H1 (cell line): Measurements from ENCODE around the gene DSTN. TPM values are rescaled to one million over a fixed set of nuclear protein-coding genes. Genes with fewer than 3 reads are reported as not detected.
A peak's percentile ranks its signal among the peaks of the same experiment; 100 is the strongest.

Source experiments
- CTCF ChIA-PET: fragments of 300-600 bp; sonication (Branson Sonifier 250); formaldehyde crosslinking; loops from one replicate; lab custom pipeline; 2021; ENCODE audit not compliant: partially characterized antibody; lab: Charles Lee
- POLR2A ChIA-PET: fragments of 300-600 bp; sonication (Branson Sonifier 250); formaldehyde crosslinking; loops from one replicate; lab custom pipeline; 2021; ENCODE audit warnings: inconsistent platforms; ENCODE audit not compliant: partially characterized antibody; lab: Charles Lee
- DNase-seq, 2 experiments: peaks; one replicate each; pipeline versions ENCODE4 v3.0.0 to v3.0.0-alpha.2; 2010 to 2022; ENCODE audit warnings: low spot score in 2 of 2, low read depth in 1 of 2, mixed read lengths in 1 of 2
- FAIRE-seq: peaks from 2 replicates; lab custom pipeline; 2011; peaks lifted over from hg19 to GRCh38; lab: Jason Lieb, UNC
- H2AFZ ChIP-seq: 2 replicates; pipeline ENCODE4 v1.8.1; 2012; ENCODE audit warnings: low read length, inconsistent platforms
- H2AK5ac ChIP-seq: 2 replicates; pipeline ENCODE4 v1.6.1; 2013; ENCODE audit warnings: low read depth, low read length
- H2BK120ac ChIP-seq: replicated peaks from 2 replicates; pipeline ENCODE3; 2013; ENCODE audit warnings: low read depth, low read length, inconsistent platforms
- H2BK12ac ChIP-seq: 2 replicates; pipeline ENCODE4 v1.6.1; 2013; ENCODE audit warnings: low read depth, low read length
- H2BK15ac ChIP-seq: 2 replicates; pipeline ENCODE4 v1.6.1; 2013; ENCODE audit warnings: low read length
- H2BK20ac ChIP-seq: 2 replicates; pipeline ENCODE4 v1.6.1; 2013; ENCODE audit warnings: low read length
- H2BK5ac ChIP-seq: 2 replicates; pipeline ENCODE4 v1.6.1; 2013; ENCODE audit warnings: low read depth, low read length
- H3K14ac ChIP-seq: 2 replicates; pipeline ENCODE4 v1.6.1; 2013; ENCODE audit warnings: inconsistent platforms; ENCODE audit not compliant: insufficient read length
- H3K18ac ChIP-seq: 2 replicates; pipeline ENCODE4 v1.6.1; 2013; ENCODE audit warnings: low read length; ENCODE audit errors: extremely low read depth
- H3K23ac ChIP-seq: 2 replicates; pipeline ENCODE4 v1.6.1; 2013; ENCODE audit warnings: inconsistent platforms; ENCODE audit not compliant: insufficient read length
- H3K23me2 ChIP-seq: 2 replicates; pipeline ENCODE4 v1.6.1; 2013; ENCODE audit warnings: low read depth, low read length
- H3K27ac ChIP-seq: 2 replicates; pipeline ENCODE4 v1.6.1; 2011; ENCODE audit warnings: low read depth, low read length, inconsistent platforms
- H3K27me3 ChIP-seq, 4 experiments: replicated peaks in 1 of 4; 1 replicate in 1 of 4; 2 replicates in 3 of 4; pipeline versions ENCODE4 v1.6.1 to v1.8.1; 2011 to 2013; ENCODE audit warnings: low read length in 3 of 4, mild to moderate bottlenecking in 3 of 4, inconsistent platforms in 2 of 4, mixed read lengths in 2 of 4, moderate library complexity in 1 of 4; ENCODE audit not compliant: control insufficient read depth in 3 of 4, insufficient read depth in 3 of 4; ENCODE audit errors: extremely low read depth in 1 of 4
- H3K36me3 ChIP-seq, 4 experiments: 2 replicates each; pipeline versions ENCODE4 v1.6.1 to v1.8.1; 2011 to 2013; ENCODE audit warnings: mild to moderate bottlenecking in 4 of 4, low read length in 3 of 4, moderate library complexity in 2 of 4, control low read depth in 1 of 4, inconsistent platforms in 1 of 4; ENCODE audit not compliant: insufficient read depth in 4 of 4, control insufficient read depth in 2 of 4
- H3K4ac ChIP-seq: replicated peaks from 2 replicates; pipeline ENCODE3; 2013; ENCODE audit warnings: low read length, low read depth, mixed read lengths, inconsistent platforms; ENCODE audit not compliant: insufficient read length
- H3K4me1 ChIP-seq, 4 experiments: replicated peaks in 1 of 4; 1 replicate in 1 of 4; 2 replicates in 3 of 4; pipeline versions ENCODE4 v1.6.1 to v1.8.1; 2011 to 2013; ENCODE audit warnings: low read length in 3 of 4, inconsistent platforms in 2 of 4, mixed read lengths in 1 of 4; ENCODE audit not compliant: insufficient read depth in 4 of 4, control insufficient read depth in 3 of 4
- H3K4me2 ChIP-seq, 2 experiments: 2 replicates each; pipeline versions ENCODE4 v1.6.1 to v1.8.1; 2011 to 2013; ENCODE audit warnings: low read depth in 2 of 2, low read length in 2 of 2, control low read depth in 1 of 2, inconsistent platforms in 1 of 2, mild to moderate bottlenecking in 1 of 2; ENCODE audit not compliant: insufficient read depth in 1 of 2
- H3K4me3 ChIP-seq, 4 experiments: fragments of 200-600, 300-600 bp in 1 of 4; sonication (generic), shearing (Covaris generic), sonication (Bioruptor Twin) in 1 of 4; 2 replicates each; pipeline versions ENCODE4 v1.5.1 to v1.8.1; 2011 to 2016; ENCODE audit warnings: low read length in 4 of 4, low read depth in 3 of 4, control low read depth in 2 of 4, inconsistent platforms in 2 of 4, mild to moderate bottlenecking in 2 of 4, mixed read lengths in 1 of 4, moderate library complexity in 1 of 4; ENCODE audit not compliant: insufficient read depth in 2 of 4; ENCODE audit errors: extremely low read depth in 1 of 4
- H3K56ac ChIP-seq: replicated peaks from 2 replicates; pipeline ENCODE3; 2013; ENCODE audit warnings: low read depth, mild to moderate bottlenecking, mixed read lengths, low read length, inconsistent platforms; ENCODE audit not compliant: insufficient read length
- H3K79me1 ChIP-seq: 2 replicates; pipeline ENCODE4 v1.6.1; 2013; ENCODE audit warnings: low read depth, low read length, control low read depth
- H3K79me2 ChIP-seq, 2 experiments: 2 replicates each; pipeline versions ENCODE4 v1.6.1 to v1.8.1; 2012 to 2013; ENCODE audit warnings: low read length in 2 of 2, mild to moderate bottlenecking in 2 of 2, inconsistent platforms in 1 of 2; ENCODE audit not compliant: insufficient read depth in 2 of 2, control insufficient read depth in 1 of 2
- H3K9ac ChIP-seq, 4 experiments: replicated peaks in 1 of 4; 1 replicate in 1 of 4; 2 replicates in 3 of 4; pipeline versions ENCODE4 v1.6.1 to v1.8.1; 2011 to 2013; ENCODE audit warnings: low read depth in 3 of 4, low read length in 3 of 4, control low read depth in 2 of 4, mild to moderate bottlenecking in 2 of 4, moderate library complexity in 2 of 4, inconsistent platforms in 1 of 4; ENCODE audit errors: extremely low read depth in 1 of 4
- H3K9me3 ChIP-seq, 2 experiments: 2 replicates each; pipeline versions ENCODE4 v1.6.1 to v1.8.1; 2012 to 2013; ENCODE audit warnings: mild to moderate bottlenecking in 2 of 2, moderate library complexity in 2 of 2, control low read depth in 1 of 2, inconsistent platforms in 1 of 2, low read depth in 1 of 2, low read length in 1 of 2, mixed read lengths in 1 of 2; ENCODE audit not compliant: insufficient read depth in 2 of 2
- H4K20me1 ChIP-seq, 2 experiments: replicated peaks in 1 of 2; 2 replicates each; pipeline versions ENCODE3 to v1.8.1; 2011 to 2013; ENCODE audit warnings: inconsistent platforms in 2 of 2, low read length in 2 of 2, mild to moderate bottlenecking in 1 of 2; ENCODE audit not compliant: insufficient read depth in 2 of 2, control insufficient read depth in 1 of 2
- H4K5ac ChIP-seq: 2 replicates; pipeline ENCODE4 v1.6.1; 2013; ENCODE audit warnings: low read length, low read depth, mixed read lengths, inconsistent platforms; ENCODE audit not compliant: insufficient read length
- H4K8ac ChIP-seq: 2 replicates; pipeline ENCODE4 v1.8.0; 2013; ENCODE audit warnings: mild to moderate bottlenecking, moderate library complexity, low read length, inconsistent platforms; ENCODE audit not compliant: insufficient read depth; ENCODE audit errors: extremely low read depth
- H4K91ac ChIP-seq: replicated peaks from 2 replicates; pipeline ENCODE3; 2013; ENCODE audit warnings: low read length, mixed read lengths, inconsistent platforms; ENCODE audit not compliant: insufficient read length
- CTCF ChIP-seq, 3 experiments: IDR thresholded peaks; 1 replicate in 2 of 3; 2 replicates in 1 of 3; pipeline versions ENCODE4 v1.5.1 to v1.6.1; 2011; ENCODE audit warnings: low read length in 3 of 3, mild to moderate bottlenecking in 3 of 3, inconsistent platforms in 2 of 3, low read depth in 1 of 3, moderate library complexity in 1 of 3; ENCODE audit not compliant: insufficient read depth in 1 of 3; ENCODE audit errors: control extremely low read depth in 1 of 3
- GTF2F1 ChIP-seq: IDR thresholded peaks from 2 replicates; pipeline ENCODE4 v1.6.1; 2012; ENCODE audit warnings: low read depth, low read length, improper control_type of control experiment, borderline replicate concordance
- PHF8 ChIP-seq: fragments of 200-600 bp; sonication (generic); conservative IDR thresholded peaks from 2 replicates; pipeline ENCODE4 v1.7.1; 2012; ENCODE audit warnings: low read depth, mild to moderate bottlenecking, inconsistent platforms, low read length, moderate library complexity
- RAD21 ChIP-seq, 2 experiments: IDR thresholded peaks in 1 of 2; conservative IDR thresholded peaks in 1 of 2; 2 replicates each; pipeline ENCODE4 v1.6.1; 2011; ENCODE audit warnings: low read depth in 2 of 2, low read length in 2 of 2, improper control_type of control experiment in 1 of 2, inconsistent platforms in 1 of 2, mild to moderate bottlenecking in 1 of 2, moderate library complexity in 1 of 2
- SP4 ChIP-seq: IDR thresholded peaks from 2 replicates; pipeline ENCODE4 v1.6.1; 2012; ENCODE audit warnings: low read length, inconsistent platforms
- TAF1 ChIP-seq: IDR thresholded peaks from 2 replicates; pipeline ENCODE4 v1.6.1; 2011; ENCODE audit warnings: mild to moderate bottlenecking, low read depth, low read length
- WGBS, 2 experiments: shearing (Covaris generic) in 1 of 2; methylation state at CpG; one replicate each; pipeline versions ENCODE4 v1.1.6 to v1.1.7; 2013 to 2015; ENCODE audit warnings: low lambda C conversion rate in 2 of 2, mixed read lengths in 2 of 2, inconsistent platforms in 1 of 2, low coverage in 1 of 2, missing lambda C conversion rate in 1 of 2; ENCODE audit not compliant: insufficient replicate concordance in 2 of 2, insufficient coverage in 1 of 2, insufficient read length in 1 of 2; ENCODE audit errors: extremely low coverage in 1 of 2, missing lambda C conversion rate in 1 of 2; 5-methylcytosine and 5-hydroxymethylcytosine counted together
- polyA plus RNA-seq, 7 experiments: library from polyadenylated mRNA; depleted of rRNA in 3 of 7; stranded (reverse) in 5 of 7; unstranded in 2 of 7; fragments of >200 nt in 5 of 7; fragments of 200-250 nt in 2 of 7; gene quantifications; 1 replicate in 5 of 7; 2 replicates in 1 of 7; 4 replicates in 1 of 7; pipeline versions ENCODE4 v1.2.1 to v1.2.3, GENCODE V29; 2011 to 2013; ENCODE audit warnings: missing spikeins in 2 of 7, mixed read lengths in 2 of 7
- total RNA-seq: library from RNA; stranded (reverse); fragmentation: NEBNext Ultra II Directional; extraction: Animal tissue kit (Norgen Biotek cat#: 25700); gene quantifications from 2 replicates; pipeline ENCODE4 v1.2.1, GENCODE V29; 2021

Gene DSTN
- total and polyA plus RNA-seq, 2 of the 8 experiments (the other 6 are each of a cell fraction or from before 2014, with no cell fraction given), result 43.3 to 208 TPM

- Histone ChIP-seq H3K9me3 (no peaks in the 10 kb centered on the region), H2BK20ac (no peak overlapping the region), H3K27me3 (no peaks in the 10 kb centered on the region), H3K4me1 (peaks cover 0 to 7% (median 3%) of the 10 kb centered on the region in 4 experiments; a peak in 3 of 7 replicates), H3K23me2 (no peaks in the 10 kb centered on the region), H3K4ac (no peak overlapping the region), H3K23ac (no peak overlapping the region), H4K91ac (peak overlapping the region; percentile 61), H3K79me1 (peaks cover 10% of the 10 kb centered on the region), H3K9ac (no peak overlapping the region; a peak in 1 of 7 replicates), H4K8ac (peak overlapping the region; percentile 9), H2BK12ac (0 out of 2 replicates have a peak overlapping the region, but pooled peaks have one; percentile 17), H3K4me3 (no peak overlapping the region), H3K36me3 (peaks cover 17 to 38% (median 24%) of the 10 kb centered on the region in 4 experiments), H2BK15ac (0 out of 2 replicates have a peak overlapping the region, but pooled peaks have one; percentile 46), H3K27ac (no peak overlapping the region), H4K5ac (no peak overlapping the region), H3K56ac (no peak overlapping the region), H2BK5ac (peak overlapping the region; percentile 49; the same call in 1 of the 2 replicates), H3K18ac (peak overlapping the region; percentile 60; the same call in 1 of the 2 replicates), H4K20me1 (peaks cover 4 to 15% of the 10 kb centered on the region in 2 experiments), H3K14ac (no peak overlapping the region), H3K79me2 (peaks cover 0 to 5% of the 10 kb centered on the region in 2 experiments; a peak in 1 of 4 replicates), H2AFZ (no peak overlapping the region), H3K4me2 (no peak overlapping the region), H2BK120ac (no peak overlapping the region), H2AK5ac (no peak overlapping the region)
- TF ChIP-seq CTCF (IDR thresholded peaks at IDR 0.05; ENCODE audit: control extremely low read depth in 1 of 3, insufficient read depth in 1 of 3, low read depth in 1 of 3, low read length in 3 of 3), result peak; percentile 11 to 45 (median 28); a peak in 3 of 4 replicates
- no peak for TF ChIP-seq PHF8
- no peak for TF ChIP-seq SP4
- TF ChIP-seq GTF2F1, result no peak
- peak; percentile 39 to 40 for TF ChIP-seq RAD21 (IDR thresholded peaks at IDR 0.05 in 1 of 2, conservative IDR thresholded peaks at IDR 0.05 in 1 of 2; ENCODE audit: low read depth in 2 of 2, low read length in 2 of 2)
- TF ChIP-seq TAF1, result no peak
- 84% methylated on average over 21 of the region's 24 CpGs; no CpG with 5 or more reads in 1 of the 2 experiments for WGBS, 2 experiments
- DNase-seq (no peak), FAIRE-seq (no peak)
- ChIA-PET POLR2A (interaction anchor here (0.5 to 1.2 kb wide), 3 partner anchors 18 to 349 kb away, joined by 3 read pairs; no protein-coding TSS in a partner anchor), CTCF (interaction anchor here (0.7 to 2.5 kb wide), 8 partner anchors 9 to 359 kb away, joined by 3 to 9 read pairs (median 4); no protein-coding TSS in a partner anchor)
Measured at GRCh38 chr20:17636523-17637412, 66.9 kb downstream of the DSTN start.
